ENCODE results near the gene TSPYL4.

The TSPYL4 gene

DNA sequence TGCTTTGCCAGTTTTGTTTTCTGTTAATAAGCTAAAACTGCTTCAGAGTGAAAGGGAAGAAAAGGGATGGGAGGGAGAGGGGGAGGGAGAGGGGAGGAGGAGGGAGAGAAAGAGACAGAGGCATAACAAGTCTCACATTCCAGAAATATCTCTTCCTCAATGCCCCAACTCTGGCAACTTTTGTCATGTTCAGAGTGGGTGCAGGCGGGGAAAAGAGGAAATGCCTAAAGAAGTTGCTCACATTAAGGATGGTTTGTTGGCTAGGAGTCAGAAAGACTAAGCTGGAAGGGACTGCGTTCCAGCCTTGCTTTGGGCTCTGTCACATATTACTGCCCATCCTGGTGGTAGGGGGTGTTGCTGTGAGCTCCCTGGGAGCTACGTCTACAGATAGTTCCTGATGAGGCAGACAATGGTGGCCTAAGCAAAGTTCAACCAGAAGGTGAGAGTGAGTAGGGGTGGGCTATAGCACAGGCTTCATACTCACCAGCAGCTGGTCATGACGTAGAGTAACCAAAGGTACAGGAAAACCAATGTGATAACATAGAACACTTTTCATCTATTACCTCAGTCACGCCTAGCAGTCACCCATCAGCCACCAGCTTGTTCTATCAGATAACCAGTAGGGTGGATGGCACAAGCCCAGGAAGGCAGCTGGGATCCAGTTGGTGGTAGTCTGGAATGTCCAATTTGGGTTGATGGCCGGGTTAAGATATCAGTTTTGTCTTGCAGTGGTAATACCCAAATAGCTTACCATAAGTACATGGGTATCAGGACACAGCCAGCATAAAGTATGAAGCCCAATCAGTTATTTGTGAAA lies 2.1 kb downstream of the TSPYL4 start:
- peak; percentile 49 for DNase-seq (ENCODE audit: low read depth)
- TF ChIP-seq CTCF (conservative IDR thresholded peaks at IDR 0.05; ENCODE audit: control insufficient read depth, insufficient read depth, low read depth, low read length) = no peak
- peak overlapping the region; percentile 36 for H3K4me3 ChIP-seq (ENCODE audit: control insufficient read depth, low read depth, low read length)

DNA sequence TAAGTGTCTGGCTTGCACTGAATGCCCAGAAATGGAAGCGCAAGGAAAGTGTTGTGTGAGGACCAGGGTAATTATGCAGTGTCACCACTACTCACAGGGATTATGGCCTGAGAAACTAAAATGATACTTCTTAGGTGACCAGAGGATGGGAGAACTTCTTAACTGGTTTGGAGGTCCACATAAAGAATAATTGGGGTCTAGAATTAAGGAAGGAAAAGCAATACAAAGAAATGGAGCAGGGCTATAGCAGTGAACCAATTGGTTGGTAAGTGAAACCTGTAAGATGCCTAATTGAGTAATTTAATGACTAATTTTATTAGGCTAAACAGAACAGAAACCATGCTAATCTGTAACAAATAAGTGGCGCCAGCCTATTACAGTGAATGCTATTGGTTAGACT lies 5.3 kb downstream of the TSPYL4 start:
- no peak for DNase-seq (ENCODE audit: low read depth)
- H3K4me3 ChIP-seq (ENCODE audit: control insufficient read depth, low read depth, low read length) = no peak overlapping the region
- TF ChIP-seq CTCF (conservative IDR thresholded peaks at IDR 0.05; ENCODE audit: control insufficient read depth, insufficient read depth, low read depth, low read length) = no peak

DNA sequence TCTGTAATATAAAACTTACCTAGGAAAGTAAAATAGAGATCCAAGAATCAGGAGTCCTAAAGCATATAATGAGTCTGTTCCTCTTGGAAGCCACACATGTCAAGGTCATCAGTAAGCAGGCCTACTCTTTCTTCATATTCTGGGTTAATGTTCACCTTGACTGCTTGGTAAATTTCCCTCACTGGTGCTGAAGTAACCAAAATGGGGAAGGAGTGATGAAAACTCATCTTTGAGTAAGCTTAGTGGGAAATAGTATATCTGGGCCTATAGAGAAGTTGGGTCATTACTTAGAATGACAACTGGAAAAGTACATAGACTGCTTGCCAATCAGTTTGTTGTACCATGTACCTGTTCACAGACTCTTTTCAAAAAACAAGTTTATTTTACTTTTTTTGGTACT lies 6.6 kb downstream of the TSPYL4 start:
- H3K4me3 ChIP-seq (ENCODE audit: control insufficient read depth, low read depth, low read length) = no peak overlapping the region
- no peak for DNase-seq (ENCODE audit: low read depth)
- no peak for TF ChIP-seq CTCF (conservative IDR thresholded peaks at IDR 0.05; ENCODE audit: control insufficient read depth, insufficient read depth, low read depth, low read length)

- DNase-seq (ENCODE audit: low read depth) = peak; percentile 23
- H3K4me3 ChIP-seq (ENCODE audit: control insufficient read depth, low read depth, low read length) = no peak overlapping the region
- no peak for TF ChIP-seq CTCF (conservative IDR thresholded peaks at IDR 0.05; ENCODE audit: control insufficient read depth, insufficient read depth, low read depth, low read length)
Observed at GRCh38 chr6:116246089-116246488, 7.8 kb downstream of the TSPYL4 start.

GRCh38 chr6:116244284-116244683 lies 9.6 kb downstream of the TSPYL4 start:
- DNase-seq (ENCODE audit: low read depth) = no peak
- no peak for TF ChIP-seq CTCF (conservative IDR thresholded peaks at IDR 0.05; ENCODE audit: control insufficient read depth, insufficient read depth, low read depth, low read length)
- H3K4me3 ChIP-seq (ENCODE audit: control insufficient read depth, low read depth, low read length) = no peak overlapping the region

- H3K4me3 ChIP-seq (ENCODE audit: control insufficient read depth, low read depth, low read length) = no peak overlapping the region
- no peak for TF ChIP-seq CTCF (conservative IDR thresholded peaks at IDR 0.05; ENCODE audit: control insufficient read depth, insufficient read depth, low read depth, low read length)
- DNase-seq (ENCODE audit: low read depth) = no peak
Observed at GRCh38 chr6:116239856-116240255, 14.0 kb downstream of the TSPYL4 start.

Measured in fibroblast of mammary gland (primary cell).